Neural progenitor cell (in vitro differentiated cells): Measurements from ENCODE around the gene TBC1D14. TPM values are rescaled to one million over a fixed set of nuclear protein-coding genes. Genes with fewer than 3 reads are reported as not detected.

Experiments used
- DNase-seq: peaks from one replicate; pipeline ENCODE4 v3.0.0-alpha.2; 2016; ENCODE audit warnings: low spot score
- H2AFZ ChIP-seq: fragments of 200-600 bp; sonication (generic); replicated peaks from 2 replicates; pipeline ENCODE4 v1.6.1; 2016; ENCODE audit warnings: antibody characterized with exemption
- H3F3A ChIP-seq: fragments of 200-600 bp; sonication (generic); 2 replicates; pipeline ENCODE4 v1.6.1; 2016; ENCODE audit warnings: antibody characterized with exemption, low read depth
- H3K27ac ChIP-seq: fragments of 200-600 bp; sonication (generic); 2 replicates; pipeline ENCODE4 v1.5.1; 2016; ENCODE audit warnings: mild to moderate bottlenecking
- H3K27me3 ChIP-seq: fragments of 200-600 bp; sonication (generic); 2 replicates; pipeline ENCODE4 v1.6.1; 2016; ENCODE audit warnings: mild to moderate bottlenecking, moderate library complexity
- H3K36me3 ChIP-seq: fragments of 200-600 bp; sonication (generic); 2 replicates; pipeline ENCODE4 v1.5.1; 2016
- H3K4me1 ChIP-seq: fragments of 200-600 bp; sonication (generic); 2 replicates; pipeline ENCODE4 v1.6.1; 2016; ENCODE audit warnings: mixed run types
- H3K4me2 ChIP-seq: fragments of 200-600 bp; sonication (generic); 2 replicates; pipeline ENCODE4 v1.6.1; 2016
- H3K4me3 ChIP-seq: fragments of 200-600 bp; sonication (generic); 2 replicates; pipeline ENCODE4 v1.5.1; 2016
- H3K79me2 ChIP-seq: fragments of 200-600 bp; sonication (generic); 2 replicates; pipeline ENCODE4 v1.6.1; 2016; ENCODE audit warnings: low read depth
- H3K9ac ChIP-seq: fragments of 200-600 bp; sonication (generic); 2 replicates; pipeline ENCODE4 v1.6.1; 2016
- H3K9me3 ChIP-seq: fragments of 200-600 bp; sonication (generic); 2 replicates; pipeline ENCODE4 v1.5.1; 2016; ENCODE audit warnings: low read depth
- H4K20me1 ChIP-seq: fragments of 200-600 bp; sonication (generic); 2 replicates; pipeline ENCODE4 v1.6.1; 2016; ENCODE audit warnings: low read depth
- H3K27ac Mint-ChIP-seq: 3 replicates; pipeline ENCODE4 v1.8.0; 2021; ENCODE audit warnings: mixed read lengths
- H3K27me3 Mint-ChIP-seq: 2 replicates; pipeline ENCODE4 v1.8.0; 2022; ENCODE audit warnings: low read depth, mild to moderate bottlenecking, inconsistent platforms, moderate library complexity, mixed read lengths; ENCODE audit not compliant: insufficient read depth
- H3K36me3 Mint-ChIP-seq: 3 replicates; pipeline ENCODE4 v1.8.0; 2021; ENCODE audit warnings: mixed read lengths
- H3K4me1 Mint-ChIP-seq: 3 replicates; pipeline ENCODE4 v1.8.0; 2021; ENCODE audit warnings: mixed read lengths
- H3K4me3 Mint-ChIP-seq: 3 replicates; pipeline ENCODE4 v1.8.0; 2021; ENCODE audit warnings: mild to moderate bottlenecking, moderate library complexity, mixed read lengths
- H3K9me3 Mint-ChIP-seq: 3 replicates; pipeline ENCODE4 v1.8.0; 2020; ENCODE audit warnings: mixed read lengths
- CTCF ChIP-seq: fragments of 200-600 bp; sonication (generic); IDR thresholded peaks from 2 replicates; pipeline ENCODE4 v1.5.1; 2017; ENCODE audit warnings: antibody characterized with exemption, mild to moderate bottlenecking
- EZH2 ChIP-seq: fragments of 200-600 bp; sonication (generic); IDR thresholded peaks from 2 replicates; pipeline ENCODE4 v1.6.1; 2017; ENCODE audit warnings: antibody characterized with exemption, mild to moderate bottlenecking, moderate library complexity
- EZH2phosphoT487 ChIP-seq: fragments of 200-600 bp; sonication (generic); IDR thresholded peaks from 2 replicates; pipeline ENCODE4 v1.6.1; 2017; ENCODE audit warnings: antibody characterized with exemption
- total RNA-seq: library from RNA; depleted of rRNA; stranded (reverse); fragments of >200 nt; gene quantifications from 2 replicates; pipeline ENCODE4 v1.2.3, GENCODE V29; 2015; ENCODE audit warnings: low replicate concordance

TBC1D14 gene
- total RNA-seq, 1 donor from 2014 or later: 47.9 TPM

- H3K4me1 ChIP-seq: peaks cover 34% of the 10 kb centered on the region
- H3K4me3 Mint-ChIP-seq: peak overlapping the region; percentile 64
Measured at GRCh38 chr4:6912441-6912840, 2.8 kb downstream of the TBC1D14 start.

DNA sequence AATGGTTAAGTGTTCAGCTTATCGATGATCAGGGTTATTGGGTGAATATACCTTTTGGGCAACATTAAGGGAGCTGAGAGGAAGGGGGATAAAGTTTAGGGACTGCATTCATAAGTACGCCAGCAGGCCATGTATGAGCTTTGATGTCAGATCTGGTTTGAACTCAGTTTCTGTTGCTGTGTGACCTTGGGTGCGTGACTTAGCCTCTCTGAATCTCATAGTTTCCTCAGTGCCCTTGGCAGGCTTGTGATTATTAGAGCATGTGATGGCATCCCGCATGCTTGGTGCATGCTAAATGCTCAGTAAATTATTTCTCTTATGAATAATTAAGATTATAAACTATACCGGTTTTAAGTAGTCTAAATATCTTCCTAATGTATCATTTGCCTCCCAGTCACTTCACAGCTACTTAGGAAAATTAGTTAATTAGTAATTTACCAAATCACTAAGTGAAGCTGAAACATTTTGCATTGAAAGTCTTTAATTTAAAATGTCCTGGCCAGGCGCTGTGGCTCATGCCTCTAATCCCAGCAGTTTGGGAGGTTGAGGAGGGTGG, 3.8 kb downstream of the TBC1D14 start:
- Histone ChIP-seq H3K79me2 (peaks cover 82% of the 10 kb centered on the region), H2AFZ (no peak overlapping the region), H3F3A (peaks cover 28% of the 10 kb centered on the region), H3K27ac (no peak overlapping the region), H3K9ac (no peak overlapping the region), H3K36me3 (no peaks in the 10 kb centered on the region), H3K4me3 (no peak overlapping the region), H3K4me2 (no peak overlapping the region), H3K9me3 (no peaks in the 10 kb centered on the region), H4K20me1 (peaks cover 83% of the 10 kb centered on the region), H3K4me1 (peaks cover 34% of the 10 kb centered on the region), H3K27me3 (peaks cover 8% of the 10 kb centered on the region)
- no peak for DNase-seq
- Mint-ChIP-seq H3K36me3 (peaks cover 2% of the 10 kb centered on the region), H3K27me3 (peaks cover 11% of the 10 kb centered on the region), H3K4me1 (peaks cover 47% of the 10 kb centered on the region), H3K9me3 (no peaks in the 10 kb centered on the region), H3K27ac (no peak overlapping the region), H3K4me3 (no peak overlapping the region)
- TF ChIP-seq EZH2phosphoT487: no peak
- no peak for TF ChIP-seq EZH2
- TF ChIP-seq CTCF: no peak

More at GRCh38 chr4:6912441-6912840, 2.8 kb downstream of the TBC1D14 start:
- Mint-ChIP-seq H3K27ac (no peak overlapping the region), H3K4me1 (peaks cover 44% of the 10 kb centered on the region), H3K27me3 (peaks cover 12% of the 10 kb centered on the region), H3K9me3 (no peaks in the 10 kb centered on the region), H3K36me3 (peaks cover 2% of the 10 kb centered on the region)
- Histone ChIP-seq H3K27ac (no peak overlapping the region), H3K4me2 (no peak overlapping the region), H3K27me3 (peaks cover 8% of the 10 kb centered on the region), H3F3A (peaks cover 27% of the 10 kb centered on the region), H4K20me1 (peaks cover 73% of the 10 kb centered on the region), H3K9me3 (no peaks in the 10 kb centered on the region), H2AFZ (no peak overlapping the region), H3K9ac (no peak overlapping the region), H3K4me3 (no peak overlapping the region), H3K79me2 (peaks cover 75% of the 10 kb centered on the region), H3K36me3 (no peaks in the 10 kb centered on the region)
- DNase-seq: no peak
- no peak for TF ChIP-seq CTCF
- TF ChIP-seq EZH2phosphoT487: no peak
- TF ChIP-seq EZH2: no peak

- H3K36me3 ChIP-seq: no peaks in the 10 kb centered on the region
- H3K4me1 ChIP-seq: peaks cover 33% of the 10 kb centered on the region
- H3K27me3 ChIP-seq: peaks cover 8% of the 10 kb centered on the region
- no peak for TF ChIP-seq CTCF
- TF ChIP-seq EZH2: no peak
- no peak for TF ChIP-seq EZH2phosphoT487
- peaks cover 5% of the 10 kb centered on the region for H3K36me3 Mint-ChIP-seq
- H3F3A ChIP-seq: peaks cover 28% of the 10 kb centered on the region
- H3K27ac Mint-ChIP-seq: no peak overlapping the region
- no peak overlapping the region for H3K4me3 ChIP-seq
- H4K20me1 ChIP-seq: peaks cover 93% of the 10 kb centered on the region
- no peak for DNase-seq
- no peak overlapping the region for H3K4me2 ChIP-seq
- peaks cover 45% of the 10 kb centered on the region for H3K4me1 Mint-ChIP-seq
- H3K9me3 Mint-ChIP-seq: no peaks in the 10 kb centered on the region
- no peaks in the 10 kb centered on the region for H3K9me3 ChIP-seq
- no peak overlapping the region for H3K27ac ChIP-seq
- no peak overlapping the region for H3K4me3 Mint-ChIP-seq
- H2AFZ ChIP-seq: no peak overlapping the region
- H3K79me2 ChIP-seq: peaks cover 93% of the 10 kb centered on the region
- H3K9ac ChIP-seq: no peak overlapping the region
- H3K27me3 Mint-ChIP-seq: peaks cover 11% of the 10 kb centered on the region
Measured at GRCh38 chr4:6914448-6914847, 4.8 kb downstream of the TBC1D14 start.
